HEK293 (cell line): Measurements from ENCODE around the gene CTDNEP1.

Experiments used
- CTCF ChIA-PET: fragments of 350-600 bp; formaldehyde crosslinking; extraction: SDS; loops from one replicate; lab custom pipeline; 2021; ENCODE audit warnings: antibody characterized with exemption; lab: Yijun Ruan, JAX
- POLR2A ChIA-PET: fragments of 300-600 bp; formaldehyde crosslinking; extraction: SDS; loops from one replicate; lab custom pipeline; 2020; ENCODE audit warnings: antibody characterized with exemption, inconsistent platforms; lab: Yijun Ruan, JAX
- H3K27ac ChIP-seq: fragments of 200-500 bp; sonication (Bioruptor generic); 2 replicates; pipeline ENCODE4 v1.5.1; 2014; ENCODE audit warnings: low read depth, low read length, control low read depth, inconsistent platforms; ENCODE audit errors: extremely low read depth
- H3K36me3 ChIP-seq, 2 experiments: fragments of 200-500 bp in 1 of 2; sonication (Bioruptor generic) in 1 of 2; 1 replicate in 1 of 2; 2 replicates in 1 of 2; pipeline ENCODE4 v1.5.1; 2014 to 2017; ENCODE audit warnings: inconsistent platforms in 2 of 2, low read length in 2 of 2; ENCODE audit not compliant: control insufficient read depth in 2 of 2, insufficient read depth in 1 of 2
- H3K4me1 ChIP-seq: fragments of 200-500 bp; sonication (Bioruptor generic); 2 replicates; pipeline ENCODE4 v1.5.1; 2014; ENCODE audit warnings: mild to moderate bottlenecking, low read length, inconsistent platforms; ENCODE audit not compliant: control insufficient read depth, insufficient read depth
- H3K4me3 ChIP-seq: 2 replicates; pipeline ENCODE4 v1.5.1; 2011; ENCODE audit warnings: low read depth, mild to moderate bottlenecking, control low read depth, low read length, moderate library complexity
- H3K9me3 ChIP-seq: fragments of 200-500 bp; sonication (Bioruptor generic); 2 replicates; pipeline ENCODE4 v1.5.1; 2014; ENCODE audit warnings: low read depth, low read length, inconsistent platforms; ENCODE audit not compliant: control insufficient read depth, insufficient read depth
- BCL6B ChIP-seq: fragments of 450-650 bp; formaldehyde crosslinking; IDR thresholded peaks from 2 replicates; pipeline ENCODE4 v1.5.1; 2017; ENCODE audit warnings: missing biosample characterization, missing genetic modification characterization
- MZF1 ChIP-seq: fragments of 450-650 bp; formaldehyde crosslinking; IDR thresholded peaks from 2 replicates; pipeline ENCODE4 v1.5.1; 2017; ENCODE audit warnings: missing biosample characterization, missing genetic modification characterization, borderline replicate concordance
- OSR2 ChIP-seq: fragments of 450-650 bp; formaldehyde crosslinking; IDR thresholded peaks from 2 replicates; pipeline ENCODE4 v1.5.1; 2016; ENCODE audit warnings: missing biosample characterization, missing genetic modification characterization
- PRDM1 ChIP-seq: fragments of 450-650 bp; formaldehyde crosslinking; IDR thresholded peaks from 2 replicates; pipeline ENCODE4; 2016; ENCODE audit warnings: missing biosample characterization, missing genetic modification characterization
- TCF7L2 ChIP-seq: IDR thresholded peaks from 2 replicates; pipeline ENCODE4 v1.6.1; 2011; ENCODE audit warnings: low read depth, mild to moderate bottlenecking, inconsistent platforms, low read length, moderate library complexity, borderline replicate concordance
- YY2 ChIP-seq: fragments of 450-650 bp; formaldehyde crosslinking; IDR thresholded peaks from 2 replicates; pipeline ENCODE4 v1.5.1; 2016; ENCODE audit warnings: missing biosample characterization, missing genetic modification characterization
- ZBTB11 ChIP-seq: fragments of 450-650 bp; formaldehyde crosslinking; conservative IDR thresholded peaks from 2 replicates; pipeline ENCODE4 v1.5.1; 2016; ENCODE audit warnings: low read depth, missing biosample characterization, missing genetic modification characterization
- ZBTB26 ChIP-seq: fragments of 450-650 bp; formaldehyde crosslinking; optimal IDR thresholded peaks from 2 replicates; pipeline ENCODE3; 2016; ENCODE audit warnings: missing biosample characterization, mild to moderate bottlenecking, missing genetic modification characterization
- ZEB2 ChIP-seq: fragments of 450-650 bp; formaldehyde crosslinking; IDR thresholded peaks from 2 replicates; pipeline ENCODE4 v1.5.1; 2016; ENCODE audit warnings: missing biosample characterization, missing genetic modification characterization
- ZNF155 ChIP-seq: fragments of 450-650 bp; formaldehyde crosslinking; IDR thresholded peaks from 2 replicates; pipeline ENCODE4 v1.5.1; 2016; ENCODE audit warnings: missing biosample characterization, missing genetic modification characterization
- ZNF2 ChIP-seq: fragments of 450-650 bp; formaldehyde crosslinking; IDR thresholded peaks from 2 replicates; pipeline ENCODE4 v1.5.1; 2016; ENCODE audit warnings: missing biosample characterization, missing genetic modification characterization
- ZNF239 ChIP-seq: fragments of 450-650 bp; formaldehyde crosslinking; IDR thresholded peaks from 2 replicates; pipeline ENCODE4 v1.5.1; 2016; ENCODE audit warnings: missing biosample characterization, missing genetic modification characterization
- ZNF292 ChIP-seq: fragments of 450-650 bp; formaldehyde crosslinking; IDR thresholded peaks from 2 replicates; pipeline ENCODE4 v1.5.1; 2016; ENCODE audit warnings: low read depth, missing biosample characterization, missing genetic modification characterization, borderline replicate concordance
- ZNF324 ChIP-seq: fragments of 450-650 bp; formaldehyde crosslinking; IDR thresholded peaks from 2 replicates; pipeline ENCODE4 v1.5.1; 2016; ENCODE audit warnings: missing biosample characterization, missing genetic modification characterization
- ZNF391 ChIP-seq: fragments of 450-650 bp; formaldehyde crosslinking; IDR thresholded peaks from 2 replicates; pipeline ENCODE4 v1.5.1; 2016; ENCODE audit warnings: low read depth, missing biosample characterization, missing genetic modification characterization, borderline replicate concordance
- ZNF426 ChIP-seq: fragments of 450-650 bp; formaldehyde crosslinking; IDR thresholded peaks from 2 replicates; pipeline ENCODE4 v1.5.1; 2017; ENCODE audit warnings: missing biosample characterization, missing genetic modification characterization, mild to moderate bottlenecking, inconsistent platforms, moderate library complexity
- ZNF501 ChIP-seq: fragments of 450-650 bp; formaldehyde crosslinking; IDR thresholded peaks from 2 replicates; pipeline ENCODE4 v1.5.1; 2016; ENCODE audit warnings: missing biosample characterization, missing genetic modification characterization
- ZNF521 ChIP-seq: fragments of 450-650 bp; formaldehyde crosslinking; IDR thresholded peaks from 2 replicates; pipeline ENCODE4 v1.5.1; 2017; ENCODE audit warnings: missing biosample characterization, mild to moderate bottlenecking, missing genetic modification characterization
- ZNF621 ChIP-seq: fragments of 450-650 bp; formaldehyde crosslinking; IDR thresholded peaks from 2 replicates; pipeline ENCODE4 v1.5.1; 2017; ENCODE audit warnings: missing biosample characterization, missing genetic modification characterization
- ZNF747 ChIP-seq: fragments of 450-650 bp; formaldehyde crosslinking; IDR thresholded peaks from 2 replicates; pipeline ENCODE4 v1.5.1; 2016; ENCODE audit warnings: missing biosample characterization, missing genetic modification characterization
- ZNF76 ChIP-seq: fragments of 450-650 bp; formaldehyde crosslinking; IDR thresholded peaks from 2 replicates; pipeline ENCODE4; 2016; ENCODE audit warnings: low read depth, missing biosample characterization, missing genetic modification characterization, borderline replicate concordance
- TF ChIP-seq, protein P1 (sequence below): fragments of 450-650 bp; formaldehyde crosslinking; IDR thresholded peaks from 2 replicates; pipeline ENCODE4 v1.5.1; 2017; ENCODE audit warnings: missing biosample characterization, missing genetic modification characterization
- TF ChIP-seq, protein P2 (sequence below): fragments of 450-650 bp; formaldehyde crosslinking; IDR thresholded peaks from 2 replicates; pipeline ENCODE4 v1.5.1; 2016; ENCODE audit warnings: missing biosample characterization, missing genetic modification characterization, low read depth

CTDNEP1 gene

DNA sequence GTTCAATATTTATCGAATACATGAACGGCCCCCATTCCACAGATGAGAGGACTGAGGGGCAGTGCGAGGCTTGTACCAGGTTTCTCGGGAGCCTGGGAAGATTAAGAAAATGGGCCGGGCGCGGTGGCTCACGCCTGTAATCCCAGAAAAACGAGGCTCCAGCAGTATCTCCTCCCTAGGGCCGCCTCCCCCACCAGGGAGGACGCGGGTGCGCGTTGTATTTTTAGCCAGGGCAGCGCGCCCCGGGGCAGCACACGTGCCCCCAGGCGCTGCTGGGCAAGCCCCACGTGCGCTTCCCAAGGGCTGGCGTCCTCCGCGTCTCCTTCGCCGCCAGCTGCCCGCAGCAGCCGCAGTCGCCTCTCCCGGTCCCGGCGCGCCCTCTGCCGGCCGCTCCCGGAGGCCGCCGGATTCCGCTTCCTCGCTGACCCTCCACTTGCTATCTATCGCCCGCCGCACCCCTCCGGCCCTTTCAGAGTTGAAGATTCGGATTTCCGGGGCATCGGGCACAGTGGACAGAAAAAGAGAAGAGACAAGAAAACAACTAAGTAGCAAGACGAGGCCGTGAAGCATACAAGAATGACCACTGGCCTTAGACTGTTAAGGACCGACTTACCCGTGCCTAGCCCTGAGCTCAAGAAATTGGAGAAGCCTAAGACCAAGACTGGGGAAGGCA is 44.8 kb upstream of the CTDNEP1 start:
- no peak overlapping the region for H3K4me3 ChIP-seq
- peaks cover 6% of the 10 kb centered on the region; the same call in 1 of the 2 replicates for H3K4me1 ChIP-seq
- ChIA-PET CTCF (interaction anchor here (0.5 to 6.6 kb wide), 49 partner anchors 8 to 1916 kb away, joined by 3 to 160 read pairs (median 4); partner anchors contain the start of genes ACADVL, ACAP1, CHRNB1 and CTDNEP1), POLR2A (interaction anchor here (0.7 to 2.1 kb wide), 9 partner anchors 10 to 250 kb away, joined by 3 to 20 read pairs (median 6); partner anchors contain the start of genes ACADVL, DLG4, GABARAP and NEURL4)
- H3K9me3 ChIP-seq = no peaks in the 10 kb centered on the region
- H3K36me3 ChIP-seq = no peaks in the 10 kb centered on the region
- no peak overlapping the region for H3K27ac ChIP-seq
- TF ChIP-seq ZNF426 (no peak), ZNF292 (no peak), OSR2 (tag by site-specific recombination) (peak; percentile 24; the same call in 1 of the 2 replicates), ZNF239 (no peak), ZNF501 (tag by site-specific recombination) (0 out of 2 replicates have a peak, but pooled peaks have one; percentile 31), ZEB2 (tag by site-specific recombination) (peak; percentile 56; the same call in 1 of the 2 replicates), ZNF621 (tag by site-specific recombination) (no peak), ZNF747 (no peak), ZNF521 (no peak), MZF1 (tag by site-specific recombination) (no peak), ZNF155 (tag by site-specific recombination) (no peak), YY2 (tag by site-specific recombination) (no peak), ZNF391 (tag by site-specific recombination) (peak; percentile 67; the same call in 1 of the 2 replicates), ZNF324 (tag by site-specific recombination) (0 out of 2 replicates have a peak, but pooled peaks have one; percentile 39), ZBTB26 (tag by site-specific recombination) (peak; percentile 79), ZNF76 (peak; percentile 52; the same call in 1 of the 2 replicates), TCF7L2 (no peak), PRDM1 (tag by site-specific recombination) (no peak), ZNF2 (tag by site-specific recombination) (peak; percentile 85), BCL6B (tag by site-specific recombination) (no peak), ZBTB11 (tag by site-specific recombination) (no peak)
- TF ChIP-seq, protein P1, sequence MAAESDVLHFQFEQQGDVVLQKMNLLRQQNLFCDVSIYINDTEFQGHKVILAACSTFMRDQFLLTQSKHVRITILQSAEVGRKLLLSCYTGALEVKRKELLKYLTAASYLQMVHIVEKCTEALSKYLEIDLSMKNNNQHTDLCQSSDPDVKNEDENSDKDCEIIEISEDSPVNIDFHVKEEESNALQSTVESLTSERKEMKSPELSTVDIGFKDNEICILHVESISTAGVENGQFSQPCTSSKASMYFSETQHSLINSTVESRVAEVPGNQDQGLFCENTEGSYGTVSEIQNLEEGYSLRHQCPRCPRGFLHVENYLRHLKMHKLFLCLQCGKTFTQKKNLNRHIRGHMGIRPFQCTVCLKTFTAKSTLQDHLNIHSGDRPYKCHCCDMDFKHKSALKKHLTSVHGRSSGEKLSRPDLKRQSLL = 0 out of 2 replicates have a peak, but pooled peaks have one; percentile 60
- TF ChIP-seq, protein P2, sequence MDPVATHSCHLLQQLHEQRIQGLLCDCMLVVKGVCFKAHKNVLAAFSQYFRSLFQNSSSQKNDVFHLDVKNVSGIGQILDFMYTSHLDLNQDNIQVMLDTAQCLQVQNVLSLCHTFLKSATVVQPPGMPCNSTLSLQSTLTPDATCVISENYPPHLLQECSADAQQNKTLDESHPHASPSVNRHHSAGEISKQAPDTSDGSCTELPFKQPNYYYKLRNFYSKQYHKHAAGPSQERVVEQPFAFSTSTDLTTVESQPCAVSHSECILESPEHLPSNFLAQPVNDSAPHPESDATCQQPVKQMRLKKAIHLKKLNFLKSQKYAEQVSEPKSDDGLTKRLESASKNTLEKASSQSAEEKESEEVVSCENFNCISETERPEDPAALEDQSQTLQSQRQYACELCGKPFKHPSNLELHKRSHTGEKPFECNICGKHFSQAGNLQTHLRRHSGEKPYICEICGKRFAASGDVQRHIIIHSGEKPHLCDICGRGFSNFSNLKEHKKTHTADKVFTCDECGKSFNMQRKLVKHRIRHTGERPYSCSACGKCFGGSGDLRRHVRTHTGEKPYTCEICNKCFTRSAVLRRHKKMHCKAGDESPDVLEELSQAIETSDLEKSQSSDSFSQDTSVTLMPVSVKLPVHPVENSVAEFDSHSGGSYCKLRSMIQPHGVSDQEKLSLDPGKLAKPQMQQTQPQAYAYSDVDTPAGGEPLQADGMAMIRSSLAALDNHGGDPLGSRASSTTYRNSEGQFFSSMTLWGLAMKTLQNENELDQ (tag by site-specific recombination) = no peak
